NCI-H446 treated with DMSO at 0.1 percent for 48 hours (cell line): ENCODE data around the gene SRRM4.

Source experiments
- DNase-seq: peaks from one replicate; lab custom pipeline; 2025; lab: John Stamatoyannopoulos, UW

SRRM4 gene

DNA sequence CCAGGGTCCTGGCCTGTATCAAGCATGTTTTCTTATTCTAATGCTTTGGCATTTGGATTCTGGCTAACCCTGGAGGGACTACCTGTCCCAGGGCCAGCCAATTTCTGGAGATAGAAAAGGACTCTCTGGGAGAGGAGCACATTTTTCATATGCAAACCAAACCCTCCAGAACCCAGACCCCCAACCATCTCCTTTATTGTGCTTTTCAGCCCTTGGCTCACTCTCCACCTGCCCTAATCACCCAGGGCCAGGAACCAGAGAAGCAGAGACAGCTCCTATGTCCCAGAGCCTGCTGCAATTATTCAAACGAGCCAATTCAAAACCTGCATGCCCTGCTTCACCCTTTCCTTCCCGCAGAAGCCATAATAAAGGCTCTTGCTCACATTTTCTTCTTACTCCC, 221.2 kb downstream of the SRRM4 start:
- DNase-seq: no peak

DNA sequence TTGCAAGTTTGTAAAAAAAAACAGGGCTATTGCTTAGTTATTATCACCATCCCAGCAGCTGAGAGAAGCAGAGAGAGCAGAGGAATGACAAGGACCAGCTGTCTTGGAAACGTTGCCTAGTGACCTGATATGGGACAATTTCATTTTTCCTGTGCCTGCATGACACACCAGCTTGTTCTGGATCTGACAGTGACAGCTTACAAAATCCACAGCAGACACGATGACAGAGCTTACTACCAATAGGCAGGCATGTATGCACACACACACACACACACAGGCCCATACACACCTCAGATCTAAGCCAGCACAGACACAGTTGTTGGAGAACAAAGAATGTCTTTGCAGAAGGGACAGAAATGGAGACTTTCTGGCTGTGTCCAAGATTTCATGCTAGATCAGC, 222.8 kb downstream of the SRRM4 start:
- no peak for DNase-seq

- DNase-seq: no peak
Observed at GRCh38 chr12:119204671-119205285, 223.4 kb downstream of the SRRM4 start.

- no peak for DNase-seq
Observed at GRCh38 chr12:119206348-119207062, 225.2 kb downstream of the SRRM4 start.

GRCh38 chr12:119207063-119207560, 225.8 kb downstream of the SRRM4 start:
- no peak for DNase-seq

DNA sequence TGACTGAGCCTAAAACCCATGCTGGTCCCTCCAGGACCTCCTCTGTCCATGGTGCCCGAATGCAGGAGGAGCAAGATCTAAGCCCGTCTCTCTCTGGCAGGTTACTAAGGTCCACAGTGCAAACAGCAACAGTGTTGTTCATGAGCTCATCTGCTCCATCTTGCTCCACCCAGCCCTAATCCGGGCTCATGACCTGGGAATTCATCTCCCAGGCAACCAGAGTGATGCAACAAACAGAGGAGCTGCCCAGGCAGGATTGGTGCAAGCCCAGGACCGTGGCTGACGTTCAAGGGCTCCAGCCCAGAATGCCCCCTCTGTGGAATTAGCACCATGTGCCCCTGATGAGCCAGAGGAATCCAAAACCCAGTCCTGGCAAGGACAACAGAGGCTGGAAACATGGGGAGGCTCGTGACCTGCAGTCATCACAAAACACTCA, 227.3 kb downstream of the SRRM4 start:
- DNase-seq: peak; percentile 54

DNA sequence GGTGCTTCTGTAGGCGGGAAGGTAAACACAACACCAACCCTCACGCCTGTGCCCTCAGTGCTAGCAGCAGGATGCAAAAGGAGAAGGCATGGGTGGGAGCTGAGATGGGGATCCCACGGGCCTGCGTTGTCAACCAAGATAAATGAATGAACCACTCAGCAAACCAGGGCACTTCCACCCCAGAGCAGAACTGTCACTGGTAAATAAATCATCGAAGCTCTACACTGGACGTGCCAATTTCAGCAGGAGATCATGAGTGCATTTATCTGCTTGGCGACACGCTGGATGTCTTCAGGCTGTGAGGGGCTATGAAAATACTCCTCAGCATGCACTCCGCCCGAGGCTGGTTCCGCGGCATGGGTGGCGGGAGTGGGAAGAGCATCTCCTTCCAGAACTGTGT, 230.5 kb downstream of the SRRM4 start:
- DNase-seq: no peak
